ENCODE measurements around the gene TTC23.

GRCh38 chr15:99096173-99096893 lies 153.0 kb downstream of the TTC23 start:
- no peak for TF ChIP-seq GATA3 (IDR thresholded peaks at IDR 0.05; ENCODE audit: low read depth, low read length)
- TF ChIP-seq GATA2 (IDR thresholded peaks at IDR 0.05; ENCODE audit: low read depth, low read length) = no peak

Measured in SH-SY5Y (cell line).